ENCODE results near the gene CALR.

DNA sequence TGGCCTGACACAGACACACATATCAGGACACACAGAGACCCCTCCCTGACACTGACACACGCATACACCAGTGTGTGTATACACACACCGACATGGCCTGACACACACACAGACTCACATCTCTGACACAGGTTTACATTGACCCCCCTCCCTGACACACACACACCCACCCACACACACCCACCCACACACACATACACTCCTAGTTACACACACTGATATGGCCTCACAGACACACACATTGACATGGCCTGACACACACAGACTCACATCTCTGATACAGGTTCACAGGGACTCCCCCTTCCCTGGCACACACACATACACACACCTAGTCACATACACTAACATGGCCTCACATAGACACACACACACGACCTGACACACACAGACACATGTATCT lies 52.4 kb downstream of the CALR start:
- TF ChIP-seq POLR2A (IDR thresholded peaks at IDR 0.05; ENCODE audit: low read depth, low read length) (no peak), EZH2 (IDR thresholded peaks at IDR 0.05; ENCODE audit: borderline replicate concordance, low read depth, low read length, severe bottlenecking) (no peak), GATA2 (IDR thresholded peaks at IDR 0.05; ENCODE audit: insufficient read depth, insufficient read length, low read depth, low read length) (no peak), POLR2AphosphoS5 (IDR thresholded peaks at IDR 0.05; ENCODE audit: insufficient read depth, low read depth, low read length) (no peak)
- TF ChIP-seq, protein P1, sequence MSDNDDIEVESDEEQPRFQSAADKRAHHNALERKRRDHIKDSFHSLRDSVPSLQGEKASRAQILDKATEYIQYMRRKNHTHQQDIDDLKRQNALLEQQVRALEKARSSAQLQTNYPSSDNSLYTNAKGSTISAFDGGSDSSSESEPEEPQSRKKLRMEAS (IDR thresholded peaks at IDR 0.05; ENCODE audit: insufficient read depth, insufficient read length): no peak
- TF ChIP-seq, protein P2, sequence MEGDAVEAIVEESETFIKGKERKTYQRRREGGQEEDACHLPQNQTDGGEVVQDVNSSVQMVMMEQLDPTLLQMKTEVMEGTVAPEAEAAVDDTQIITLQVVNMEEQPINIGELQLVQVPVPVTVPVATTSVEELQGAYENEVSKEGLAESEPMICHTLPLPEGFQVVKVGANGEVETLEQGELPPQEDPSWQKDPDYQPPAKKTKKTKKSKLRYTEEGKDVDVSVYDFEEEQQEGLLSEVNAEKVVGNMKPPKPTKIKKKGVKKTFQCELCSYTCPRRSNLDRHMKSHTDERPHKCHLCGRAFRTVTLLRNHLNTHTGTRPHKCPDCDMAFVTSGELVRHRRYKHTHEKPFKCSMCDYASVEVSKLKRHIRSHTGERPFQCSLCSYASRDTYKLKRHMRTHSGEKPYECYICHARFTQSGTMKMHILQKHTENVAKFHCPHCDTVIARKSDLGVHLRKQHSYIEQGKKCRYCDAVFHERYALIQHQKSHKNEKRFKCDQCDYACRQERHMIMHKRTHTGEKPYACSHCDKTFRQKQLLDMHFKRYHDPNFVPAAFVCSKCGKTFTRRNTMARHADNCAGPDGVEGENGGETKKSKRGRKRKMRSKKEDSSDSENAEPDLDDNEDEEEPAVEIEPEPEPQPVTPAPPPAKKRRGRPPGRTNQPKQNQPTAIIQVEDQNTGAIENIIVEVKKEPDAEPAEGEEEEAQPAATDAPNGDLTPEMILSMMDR (IDR thresholded peaks at IDR 0.05; ENCODE audit: extremely low read depth in 1 of 2, insufficient read depth in 1 of 2, low read depth in 1 of 2, low read length in 2 of 2): no peak

All from endothelial cell of umbilical vein (primary cell).